HEK293 (cell line): ENCODE measurements around the gene CYP4F22.

Source experiments
- CTCF ChIA-PET: fragments of 350-600 bp; formaldehyde crosslinking; extraction: SDS; loops from one replicate; lab custom pipeline; 2021; ENCODE audit warnings: antibody characterized with exemption; lab: Yijun Ruan, JAX
- POLR2A ChIA-PET: fragments of 300-600 bp; formaldehyde crosslinking; extraction: SDS; loops from one replicate; lab custom pipeline; 2020; ENCODE audit warnings: antibody characterized with exemption, inconsistent platforms; lab: Yijun Ruan, JAX
- H3K27ac ChIP-seq: fragments of 200-500 bp; sonication (Bioruptor generic); 2 replicates; pipeline ENCODE4 v1.5.1; 2014; ENCODE audit warnings: low read depth, low read length, control low read depth, inconsistent platforms; ENCODE audit errors: extremely low read depth
- H3K36me3 ChIP-seq, 2 experiments: fragments of 200-500 bp in 1 of 2; sonication (Bioruptor generic) in 1 of 2; 1 replicate in 1 of 2; 2 replicates in 1 of 2; pipeline ENCODE4 v1.5.1; 2014 to 2017; ENCODE audit warnings: inconsistent platforms in 2 of 2, low read length in 2 of 2; ENCODE audit not compliant: control insufficient read depth in 2 of 2, insufficient read depth in 1 of 2
- H3K4me1 ChIP-seq: fragments of 200-500 bp; sonication (Bioruptor generic); 2 replicates; pipeline ENCODE4 v1.5.1; 2014; ENCODE audit warnings: mild to moderate bottlenecking, low read length, inconsistent platforms; ENCODE audit not compliant: control insufficient read depth, insufficient read depth
- H3K4me3 ChIP-seq: 2 replicates; pipeline ENCODE4 v1.5.1; 2011; ENCODE audit warnings: low read depth, mild to moderate bottlenecking, control low read depth, low read length, moderate library complexity
- H3K9me3 ChIP-seq: fragments of 200-500 bp; sonication (Bioruptor generic); 2 replicates; pipeline ENCODE4 v1.5.1; 2014; ENCODE audit warnings: low read depth, low read length, inconsistent platforms; ENCODE audit not compliant: control insufficient read depth, insufficient read depth
- GFI1B ChIP-seq: fragments of 450-650 bp; formaldehyde crosslinking; IDR thresholded peaks from 2 replicates; pipeline ENCODE4 v1.5.1; 2016; ENCODE audit warnings: missing biosample characterization, missing genetic modification characterization
- MEIS1 ChIP-seq: sonication (generic); formaldehyde crosslinking; IDR thresholded peaks from 2 replicates; pipeline ENCODE4 v1.8.1; 2022; ENCODE audit warnings: missing genetic modification reagents, mild to moderate bottlenecking, borderline replicate concordance
- PBX3 ChIP-seq: sonication (generic); formaldehyde crosslinking; IDR thresholded peaks from 2 replicates; pipeline ENCODE4 v1.8.1; 2022; ENCODE audit warnings: mild to moderate bottlenecking, moderate library complexity, missing genetic modification reagents
- ZBTB20 ChIP-seq: fragments of 450-650 bp; formaldehyde crosslinking; IDR thresholded peaks from 2 replicates; pipeline ENCODE4 v1.5.1; 2016; ENCODE audit warnings: missing biosample characterization, missing genetic modification characterization
- ZEB2 ChIP-seq: fragments of 450-650 bp; formaldehyde crosslinking; IDR thresholded peaks from 2 replicates; pipeline ENCODE4 v1.5.1; 2016; ENCODE audit warnings: missing biosample characterization, missing genetic modification characterization
- ZNF121 ChIP-seq: fragments of 450-650 bp; formaldehyde crosslinking; IDR thresholded peaks from 2 replicates; pipeline ENCODE4 v1.5.1; 2016; ENCODE audit warnings: missing biosample characterization, missing genetic modification characterization
- ZNF16 ChIP-seq: fragments of 450-650 bp; formaldehyde crosslinking; IDR thresholded peaks from 2 replicates; pipeline ENCODE4 v1.5.1; 2016; ENCODE audit warnings: low read depth, missing biosample characterization, missing genetic modification characterization
- ZNF184 ChIP-seq: fragments of 450-650 bp; IDR thresholded peaks from 2 replicates; pipeline ENCODE4 v1.5.1; 2018; ENCODE audit warnings: missing biosample characterization, mild to moderate bottlenecking, missing genetic modification characterization
- ZNF610 ChIP-seq: fragments of 450-650 bp; formaldehyde crosslinking; IDR thresholded peaks from 2 replicates; pipeline ENCODE4 v1.5.1; 2016; ENCODE audit warnings: missing biosample characterization, missing genetic modification characterization, borderline replicate concordance
- ZNF623 ChIP-seq: fragments of 450-650 bp; formaldehyde crosslinking; IDR thresholded peaks from 2 replicates; pipeline ENCODE4 v1.5.1; 2016; ENCODE audit warnings: missing biosample characterization, missing genetic modification characterization
- ZNF624 ChIP-seq: fragments of 450-650 bp; formaldehyde crosslinking; IDR thresholded peaks from 2 replicates; pipeline ENCODE4 v1.5.1; 2017; ENCODE audit warnings: missing biosample characterization, missing genetic modification characterization
- ZNF664 ChIP-seq: fragments of 450-650 bp; formaldehyde crosslinking; IDR thresholded peaks from 2 replicates; pipeline ENCODE4 v1.5.1; 2016; ENCODE audit warnings: missing biosample characterization, missing genetic modification characterization
- ZNF768 ChIP-seq: fragments of 450-650 bp; formaldehyde crosslinking; IDR thresholded peaks from 2 replicates; pipeline ENCODE4 v1.5.1; 2018; ENCODE audit warnings: missing biosample characterization, mild to moderate bottlenecking, missing genetic modification characterization
- TF ChIP-seq, protein P1 (sequence below): fragments of 450-650 bp; formaldehyde crosslinking; IDR thresholded peaks from 2 replicates; pipeline ENCODE4 v1.5.1; 2016; ENCODE audit warnings: missing biosample characterization, missing genetic modification characterization

The CYP4F22 gene

GRCh38 chr19:15548648-15549047, 40.3 kb downstream of the CYP4F22 start:
- ChIA-PET POLR2A (no interaction called here), CTCF (interaction anchor here (0.6 to 0.7 kb wide), 3 partner anchors 68 to 101 kb away, joined by 3 to 4 read pairs (median 3); no protein-coding TSS in a partner anchor)

DNA sequence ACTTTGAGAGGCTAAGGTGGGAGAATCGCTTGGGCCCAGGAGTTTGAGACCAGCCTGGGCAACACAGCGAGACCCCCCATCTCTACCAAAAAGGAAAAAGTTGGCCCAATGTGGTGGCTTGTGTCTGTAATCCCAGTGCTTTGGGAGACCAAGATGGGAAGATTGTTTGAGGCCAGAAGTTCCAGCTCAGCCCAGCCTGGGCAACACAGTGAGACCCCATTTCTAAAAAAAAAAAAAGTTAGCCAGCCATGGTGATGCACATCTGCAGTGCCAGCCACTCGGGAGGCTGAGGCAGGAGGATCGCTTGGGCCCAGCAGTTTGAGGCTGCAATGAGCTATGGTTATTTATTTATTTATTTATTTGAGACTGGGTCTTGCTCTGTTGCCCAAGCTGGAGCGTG, 41.3 kb downstream of the CYP4F22 start:
- H3K27ac ChIP-seq = no peak overlapping the region
- TF ChIP-seq GFI1B (no peak), ZNF610 (no peak), ZNF664 (tag by site-specific recombination) (no peak), ZNF121 (peak; percentile 66)
- TF ChIP-seq, all 188 proteins: peak for 1
- ChIA-PET POLR2A (no interaction called here), CTCF (interaction anchor here (0.7 to 3.7 kb wide), 3 partner anchors 95 to 407 kb away, joined by 3 to 14 read pairs (median 3); partner anchors contain the start of gene AKAP8L)
- no peaks in the 10 kb centered on the region for H3K36me3 ChIP-seq
- H3K9me3 ChIP-seq = no peaks in the 10 kb centered on the region
- no peak overlapping the region for H3K4me3 ChIP-seq
- peaks cover 6% of the 10 kb centered on the region; the same call in 1 of the 2 replicates for H3K4me1 ChIP-seq

More at GRCh38 chr19:15548648-15549047, 40.3 kb downstream of the CYP4F22 start:
- H3K4me1 ChIP-seq = peaks cover 6% of the 10 kb centered on the region; the same call in 1 of the 2 replicates
- no peak overlapping the region for H3K4me3 ChIP-seq
- TF ChIP-seq ZNF624 = no peak
- no peak for TF ChIP-seq PBX3
- TF ChIP-seq ZBTB20 (tag by site-specific recombination) = no peak
- TF ChIP-seq ZNF16 = peak; percentile 81
- TF ChIP-seq, protein P1, sequence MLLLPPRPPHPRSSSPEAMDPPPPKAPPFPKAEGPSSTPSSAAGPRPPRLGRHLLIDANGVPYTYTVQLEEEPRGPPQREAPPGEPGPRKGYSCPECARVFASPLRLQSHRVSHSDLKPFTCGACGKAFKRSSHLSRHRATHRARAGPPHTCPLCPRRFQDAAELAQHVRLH (tag by site-specific recombination) = no peak
- TF ChIP-seq ZEB2 (tag by site-specific recombination) = no peak
- no peak overlapping the region for H3K27ac ChIP-seq
- no peaks in the 10 kb centered on the region for H3K9me3 ChIP-seq
- H3K36me3 ChIP-seq = no peaks in the 10 kb centered on the region

- Histone ChIP-seq H3K36me3 (no peaks in the 10 kb centered on the region), H3K27ac (no peak overlapping the region), H3K9me3 (no peaks in the 10 kb centered on the region), H3K4me3 (no peak overlapping the region), H3K4me1 (peaks cover 6% of the 10 kb centered on the region; the same call in 1 of the 2 replicates)
- ChIA-PET CTCF (interaction anchor here (0.6 to 3.7 kb wide), 5 partner anchors 96 to 1165 kb away, joined by 3 to 14 read pairs (median 3); partner anchors contain the start of gene AKAP8L), POLR2A (interaction anchor here (1.5 to 1.9 kb wide), 2 partner anchors 117 to 129 kb away, joined by 4 to 5 read pairs; no protein-coding TSS in a partner anchor)
- peak; percentile 93 for TF ChIP-seq ZNF623 (tag by site-specific recombination)
- TF ChIP-seq MEIS1 (CRISPR knock-in tag) = no peak
Observed at GRCh38 chr19:15550273-15550672, 41.9 kb downstream of the CYP4F22 start.

GRCh38 chr19:15550929-15551292, 42.6 kb downstream of the CYP4F22 start:
- ChIA-PET POLR2A (interaction anchor here (1.0 to 2.2 kb wide), 5 partner anchors 98 to 172 kb away, joined by 3 to 8 read pairs (median 4); partner anchors contain the start of gene AKAP8L), CTCF (interaction anchor here (0.6 to 3.7 kb wide), 6 partner anchors 10 to 526 kb away, joined by 3 to 14 read pairs (median 3); partner anchors contain the start of gene AKAP8L)
- no peaks in the 10 kb centered on the region for H3K9me3 ChIP-seq
- no peak overlapping the region for H3K27ac ChIP-seq
- H3K4me3 ChIP-seq = peak overlapping the region; percentile 25
- H3K36me3 ChIP-seq = no peaks in the 10 kb centered on the region
- TF ChIP-seq ZNF184 = no peak
- TF ChIP-seq ZNF768 (tag by site-specific recombination) = 0 out of 2 replicates have a peak, but pooled peaks have one; percentile 39
- H3K4me1 ChIP-seq = peaks cover 6% of the 10 kb centered on the region; the same call in 1 of the 2 replicates
